Measurements from ENCODE around the gene LMNTD1.
A peak's percentile ranks its signal among the peaks of the same experiment; 100 is the strongest.
"Not testable (repeated sequence)": the region's sequence is repeated elsewhere in the genome, so short reads cannot be mapped to it uniquely, and the experiment has no call there.

The LMNTD1 gene

GRCh38 chr12:25495331-25496097 is 57.6 kb downstream of the LMNTD1 start:
- DNase-seq (ENCODE audit: low read depth in 2 of 2), result peak; percentile 61 to 82
- no peak overlapping the region for H3K4me3 ChIP-seq (replicated peaks in 1 of 2; ENCODE audit: low read depth in 2 of 2, low read length in 2 of 2)
- TF ChIP-seq, protein P1, sequence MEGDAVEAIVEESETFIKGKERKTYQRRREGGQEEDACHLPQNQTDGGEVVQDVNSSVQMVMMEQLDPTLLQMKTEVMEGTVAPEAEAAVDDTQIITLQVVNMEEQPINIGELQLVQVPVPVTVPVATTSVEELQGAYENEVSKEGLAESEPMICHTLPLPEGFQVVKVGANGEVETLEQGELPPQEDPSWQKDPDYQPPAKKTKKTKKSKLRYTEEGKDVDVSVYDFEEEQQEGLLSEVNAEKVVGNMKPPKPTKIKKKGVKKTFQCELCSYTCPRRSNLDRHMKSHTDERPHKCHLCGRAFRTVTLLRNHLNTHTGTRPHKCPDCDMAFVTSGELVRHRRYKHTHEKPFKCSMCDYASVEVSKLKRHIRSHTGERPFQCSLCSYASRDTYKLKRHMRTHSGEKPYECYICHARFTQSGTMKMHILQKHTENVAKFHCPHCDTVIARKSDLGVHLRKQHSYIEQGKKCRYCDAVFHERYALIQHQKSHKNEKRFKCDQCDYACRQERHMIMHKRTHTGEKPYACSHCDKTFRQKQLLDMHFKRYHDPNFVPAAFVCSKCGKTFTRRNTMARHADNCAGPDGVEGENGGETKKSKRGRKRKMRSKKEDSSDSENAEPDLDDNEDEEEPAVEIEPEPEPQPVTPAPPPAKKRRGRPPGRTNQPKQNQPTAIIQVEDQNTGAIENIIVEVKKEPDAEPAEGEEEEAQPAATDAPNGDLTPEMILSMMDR (IDR thresholded peaks at IDR 0.05; ENCODE audit: low read depth, low read length), result no peak

- no peak for DNase-seq (ENCODE audit: low read depth in 2 of 2)
- no peak overlapping the region for H3K4me3 ChIP-seq (replicated peaks in 1 of 2; ENCODE audit: low read depth in 2 of 2, low read length in 2 of 2)
- TF ChIP-seq, protein P1 (IDR thresholded peaks at IDR 0.05; ENCODE audit: low read depth, low read length), result no peak
Observed at GRCh38 chr12:25494926-25495325, 58.2 kb downstream of the LMNTD1 start.

DNA sequence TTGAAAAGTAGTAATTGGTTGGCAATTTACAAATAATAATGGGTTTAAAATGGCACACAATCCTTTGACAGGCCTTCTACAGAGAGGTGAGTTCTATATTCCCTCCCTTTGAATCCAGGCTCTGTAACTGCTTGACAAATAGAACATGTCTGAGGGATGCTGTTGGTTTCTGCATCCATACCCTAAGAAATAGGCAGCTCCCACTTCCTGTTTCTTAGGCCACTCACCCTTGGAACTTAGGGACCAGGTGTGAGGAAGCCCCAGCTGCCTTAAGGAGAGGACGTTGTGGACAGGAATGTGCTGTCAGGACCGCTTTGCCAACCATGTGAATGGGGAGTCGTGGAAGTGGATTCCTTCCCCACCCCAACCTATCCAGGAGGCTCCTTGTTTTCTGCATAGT is 59.4 kb downstream of the LMNTD1 start:
- TF ChIP-seq, protein P1 (IDR thresholded peaks at IDR 0.05; ENCODE audit: low read depth, low read length), result no peak
- DNase-seq (ENCODE audit: low read depth in 2 of 2), result no peak
- no peak overlapping the region for H3K4me3 ChIP-seq (replicated peaks in 1 of 2; ENCODE audit: low read depth in 2 of 2, low read length in 2 of 2)

DNA sequence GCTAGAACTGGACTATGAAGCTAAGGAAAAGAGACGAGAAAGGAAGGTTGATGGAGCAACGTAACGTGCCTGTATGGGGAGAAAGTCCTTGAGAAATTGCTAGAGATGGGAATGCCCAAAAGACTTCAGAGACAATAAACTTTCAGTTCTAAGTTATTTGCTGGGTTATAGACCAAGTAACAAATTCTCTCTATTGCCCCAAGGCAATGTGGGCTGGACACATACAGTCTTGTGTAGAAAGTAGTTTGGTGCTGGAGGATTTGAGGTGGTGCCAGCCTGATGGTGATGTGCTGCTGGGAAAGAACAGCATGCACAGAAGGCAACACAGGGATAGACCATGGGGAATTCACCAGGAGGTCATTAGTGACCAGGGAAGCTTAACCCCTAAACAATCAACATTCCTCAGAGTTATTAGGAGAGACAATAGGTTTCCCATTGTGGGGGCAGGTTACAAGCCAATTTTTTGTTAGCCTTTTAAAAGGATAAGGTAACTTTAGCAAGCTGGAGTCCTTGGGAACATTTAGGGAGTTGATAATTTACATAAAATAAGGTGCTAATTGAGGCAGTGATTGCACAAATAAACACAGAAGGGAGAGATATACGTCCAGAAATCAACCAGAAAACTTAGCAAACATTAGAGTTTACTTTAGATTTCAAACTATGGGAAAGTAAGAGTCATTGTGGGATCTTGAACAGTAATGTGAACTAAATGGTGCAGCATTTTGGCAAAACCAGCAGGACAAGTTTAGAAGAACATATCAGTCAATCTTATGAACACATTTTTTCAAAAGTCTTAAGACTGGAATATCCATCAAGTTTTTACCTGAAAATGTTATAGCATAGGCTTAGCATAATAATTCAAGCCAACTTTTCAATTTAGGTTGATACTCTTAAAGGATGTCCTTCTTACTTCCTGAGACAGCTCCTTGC is 61.4 kb downstream of the LMNTD1 start:
- TF ChIP-seq, protein P1 (IDR thresholded peaks at IDR 0.05; ENCODE audit: low read depth, low read length), result no peak
- DNase-seq (ENCODE audit: low read depth in 2 of 2), result no peak
- no peak overlapping the region for H3K4me3 ChIP-seq (replicated peaks in 1 of 2; ENCODE audit: low read depth in 2 of 2, low read length in 2 of 2)

GRCh38 chr12:25488956-25489870 is 63.9 kb downstream of the LMNTD1 start:
- not testable (repeated sequence) for H3K4me3 ChIP-seq (replicated peaks in 1 of 2; ENCODE audit: low read depth in 2 of 2, low read length in 2 of 2); DNase-seq (ENCODE audit: low read depth in 2 of 2)

DNA sequence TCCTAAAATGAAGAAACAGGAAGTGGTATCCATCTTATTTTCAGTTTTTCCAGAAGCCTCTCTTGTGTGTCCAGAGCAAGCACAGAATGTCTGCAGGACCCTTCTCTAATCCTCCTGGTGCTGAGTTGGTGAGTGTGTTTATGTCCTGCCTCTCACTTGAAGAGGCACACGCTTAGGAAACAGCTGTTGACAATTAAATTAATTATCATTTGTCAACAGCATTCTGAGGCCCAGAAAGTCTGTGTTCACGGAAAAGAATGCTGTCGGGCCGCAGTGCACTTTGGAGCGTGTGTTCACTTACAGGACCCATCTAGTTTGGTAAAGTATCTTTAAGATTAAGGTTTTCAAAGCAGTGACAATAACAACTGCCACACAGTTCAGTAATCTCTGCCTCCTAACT is 70.5 kb downstream of the LMNTD1 start:
- H3K4me3 ChIP-seq (replicated peaks in 1 of 2; ENCODE audit: low read depth in 2 of 2, low read length in 2 of 2), result no peak overlapping the region
- no peak for DNase-seq (ENCODE audit: low read depth in 2 of 2)
- TF ChIP-seq, protein P1 (IDR thresholded peaks at IDR 0.05; ENCODE audit: low read depth, low read length), result no peak
